LNCaP clone FGC (cell line): ENCODE measurements around the gene MYO1E.
"Not testable (repeated sequence)": the region's sequence is repeated elsewhere in the genome, so short reads cannot be mapped to it uniquely, and the experiment has no call there.

Source experiments
- DNase-seq: peaks from one replicate; pipeline ENCODE4 v3.0.0-alpha.2; 2011; ENCODE audit warnings: low read depth
- H3K4me3 ChIP-seq: 2 replicates; pipeline ENCODE4 v1.5.1; 2011; ENCODE audit warnings: mild to moderate bottlenecking, low read depth, low read length, control low read depth
- TF ChIP-seq, protein P1 (sequence below): IDR thresholded peaks from 2 replicates; pipeline ENCODE4 v1.5.1; 2012; ENCODE audit warnings: mild to moderate bottlenecking; ENCODE audit not compliant: control insufficient read depth, insufficient read depth; ENCODE audit errors: extremely low read depth

The MYO1E gene

GRCh38 chr15:59289574-59289973 lies 83.1 kb downstream of the MYO1E start:
- H3K4me3 ChIP-seq = no peak overlapping the region
- TF ChIP-seq, protein P1, sequence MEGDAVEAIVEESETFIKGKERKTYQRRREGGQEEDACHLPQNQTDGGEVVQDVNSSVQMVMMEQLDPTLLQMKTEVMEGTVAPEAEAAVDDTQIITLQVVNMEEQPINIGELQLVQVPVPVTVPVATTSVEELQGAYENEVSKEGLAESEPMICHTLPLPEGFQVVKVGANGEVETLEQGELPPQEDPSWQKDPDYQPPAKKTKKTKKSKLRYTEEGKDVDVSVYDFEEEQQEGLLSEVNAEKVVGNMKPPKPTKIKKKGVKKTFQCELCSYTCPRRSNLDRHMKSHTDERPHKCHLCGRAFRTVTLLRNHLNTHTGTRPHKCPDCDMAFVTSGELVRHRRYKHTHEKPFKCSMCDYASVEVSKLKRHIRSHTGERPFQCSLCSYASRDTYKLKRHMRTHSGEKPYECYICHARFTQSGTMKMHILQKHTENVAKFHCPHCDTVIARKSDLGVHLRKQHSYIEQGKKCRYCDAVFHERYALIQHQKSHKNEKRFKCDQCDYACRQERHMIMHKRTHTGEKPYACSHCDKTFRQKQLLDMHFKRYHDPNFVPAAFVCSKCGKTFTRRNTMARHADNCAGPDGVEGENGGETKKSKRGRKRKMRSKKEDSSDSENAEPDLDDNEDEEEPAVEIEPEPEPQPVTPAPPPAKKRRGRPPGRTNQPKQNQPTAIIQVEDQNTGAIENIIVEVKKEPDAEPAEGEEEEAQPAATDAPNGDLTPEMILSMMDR = no peak
- no peak for DNase-seq

- TF ChIP-seq, protein P1 = no peak
- no peak overlapping the region for H3K4me3 ChIP-seq
- DNase-seq = peak; percentile 48
These were observed 88.8 kb downstream of the MYO1E start for GRCh38 chr15:59283717-59284391.

- TF ChIP-seq, protein P1 = no peak
- no peak for DNase-seq
- H3K4me3 ChIP-seq = no peak overlapping the region
These were observed 89.9 kb downstream of the MYO1E start for GRCh38 chr15:59282515-59283337.

DNA sequence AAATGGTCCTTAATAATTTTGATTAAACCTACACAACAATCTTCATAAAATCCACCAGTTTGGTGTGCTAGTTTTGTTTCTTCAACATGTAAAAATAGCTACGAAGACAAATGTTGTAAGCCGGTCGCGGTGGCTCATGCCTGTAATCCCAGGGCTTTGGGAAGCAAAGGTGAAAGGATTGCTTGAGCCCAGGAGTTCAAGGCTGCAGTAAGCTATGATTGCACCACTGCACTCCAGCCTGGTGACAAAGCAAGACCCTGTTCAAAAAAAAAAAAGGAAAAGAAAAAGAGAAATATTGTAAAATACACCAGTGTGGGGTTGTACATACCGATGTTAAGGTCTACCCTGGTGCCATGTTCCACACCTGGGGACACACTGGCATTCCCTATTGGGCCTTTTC lies 91.0 kb downstream of the MYO1E start:
- H3K4me3 ChIP-seq = no peak overlapping the region
- DNase-seq = no peak
- TF ChIP-seq, protein P1 = no peak

- TF ChIP-seq, protein P1 = no peak
- DNase-seq = no peak
- no peak overlapping the region for H3K4me3 ChIP-seq
These were observed 91.8 kb downstream of the MYO1E start for GRCh38 chr15:59280855-59281254.

- not testable (repeated sequence) for DNase-seq
These were observed 92.4 kb downstream of the MYO1E start for GRCh38 chr15:59280292-59280691.

GRCh38 chr15:59279023-59279422 lies 93.6 kb downstream of the MYO1E start:
- H3K4me3 ChIP-seq = no peak overlapping the region
- TF ChIP-seq, protein P1 = no peak
- no peak for DNase-seq

More at GRCh38 chr15:59280292-59280691, 92.4 kb downstream of the MYO1E start:
- not testable (repeated sequence) for H3K4me3 ChIP-seq
